GM18507 (cell line): ENCODE data around the gene MAP10.

Experiments used
- DNase-seq: peaks from one replicate; pipeline ENCODE4 v3.0.0; 2011; ENCODE audit warnings: low read depth; ENCODE audit not compliant: insufficient read length; ENCODE audit errors: extremely low spot score
- FAIRE-seq: peaks from 2 replicates; lab custom pipeline; 2011; peaks lifted over from hg19 to GRCh38; lab: Jason Lieb, UNC

Gene MAP10

DNA sequence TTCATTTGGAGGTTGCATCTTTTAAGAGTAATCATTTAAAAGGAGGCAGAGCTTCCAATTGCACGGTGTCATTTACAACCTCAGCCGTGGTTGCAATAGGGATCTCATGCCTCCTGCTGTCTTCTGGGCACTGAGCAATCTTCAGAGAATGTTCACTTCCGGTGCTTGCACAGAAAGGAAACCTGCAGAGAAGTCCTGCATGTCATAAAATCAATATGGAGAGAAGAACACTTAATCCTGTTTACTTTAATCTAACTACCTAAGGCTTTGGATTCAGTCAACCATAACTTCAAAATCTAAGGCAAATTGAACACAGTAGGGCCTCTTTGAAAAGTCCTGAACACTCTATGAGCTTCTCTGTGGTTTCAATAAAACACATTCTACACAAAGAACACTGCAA, 11.3 kb upstream of the MAP10 start:
- FAIRE-seq = no peak
- DNase-seq = no peak

DNA sequence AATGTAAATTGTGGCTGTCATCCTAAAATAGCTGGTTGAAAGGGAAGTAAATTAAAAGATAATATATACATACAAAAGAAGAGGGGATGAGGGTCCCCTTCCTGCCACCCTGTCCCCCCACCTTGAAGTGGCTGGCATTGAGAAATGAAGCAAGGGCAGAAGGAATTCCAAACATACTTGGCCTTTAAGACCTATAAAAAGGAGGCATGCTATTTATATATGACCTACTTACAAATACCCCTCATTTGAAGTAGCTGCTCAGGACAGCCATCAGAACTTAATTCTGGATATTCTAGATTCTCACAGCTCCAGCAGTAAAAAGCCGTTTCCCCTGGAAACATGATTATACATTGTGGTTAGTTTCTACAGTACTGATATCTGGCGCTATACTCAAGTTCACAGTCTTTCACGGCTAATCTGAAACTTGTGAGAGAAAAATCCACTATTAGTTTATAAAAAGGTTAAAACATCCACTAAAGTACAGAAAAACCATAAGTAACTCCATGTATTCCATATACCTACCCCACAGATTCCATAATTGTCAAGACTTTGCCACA, 9.6 kb upstream of the MAP10 start:
- FAIRE-seq = no peak
- DNase-seq = no peak

DNA sequence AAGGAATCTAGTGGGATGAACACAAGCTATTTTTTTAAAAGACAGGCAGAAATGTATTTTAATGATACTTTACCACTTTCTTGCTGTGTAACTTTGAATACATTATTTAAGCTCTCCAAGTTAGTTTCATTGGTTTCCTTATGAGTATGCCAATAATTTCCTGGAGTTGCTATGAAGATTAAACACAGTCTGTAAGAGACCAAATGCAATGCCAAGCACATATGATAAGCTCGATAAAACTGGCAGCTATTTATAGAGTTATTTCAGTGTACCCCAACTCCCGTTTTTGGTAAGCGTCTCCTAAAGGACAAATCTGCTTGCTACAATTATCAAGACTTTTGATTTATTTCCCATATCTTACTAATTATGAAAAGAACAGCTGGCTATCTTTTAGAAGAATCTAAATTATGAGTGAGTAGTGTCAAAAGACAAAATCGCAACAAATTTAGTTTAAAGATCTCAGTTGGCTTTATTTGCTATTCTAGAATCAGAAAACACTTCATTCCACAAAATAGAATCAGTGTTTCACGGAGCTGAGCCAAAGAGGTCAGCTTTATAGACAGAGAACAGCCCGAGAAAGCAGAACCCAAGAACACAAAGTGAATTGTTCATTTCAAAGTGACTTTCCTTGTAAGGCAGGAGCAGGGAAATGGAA, 7.2 kb upstream of the MAP10 start:
- FAIRE-seq = no peak
- DNase-seq = no peak

- no peak for FAIRE-seq
- no peak for DNase-seq
Observed at GRCh38 chr1:232798920-232799319, 6.3 kb upstream of the MAP10 start.

GRCh38 chr1:232806186-232806510, 932 bp downstream of the MAP10 start:
- FAIRE-seq (no peak), DNase-seq (no peak)

DNA sequence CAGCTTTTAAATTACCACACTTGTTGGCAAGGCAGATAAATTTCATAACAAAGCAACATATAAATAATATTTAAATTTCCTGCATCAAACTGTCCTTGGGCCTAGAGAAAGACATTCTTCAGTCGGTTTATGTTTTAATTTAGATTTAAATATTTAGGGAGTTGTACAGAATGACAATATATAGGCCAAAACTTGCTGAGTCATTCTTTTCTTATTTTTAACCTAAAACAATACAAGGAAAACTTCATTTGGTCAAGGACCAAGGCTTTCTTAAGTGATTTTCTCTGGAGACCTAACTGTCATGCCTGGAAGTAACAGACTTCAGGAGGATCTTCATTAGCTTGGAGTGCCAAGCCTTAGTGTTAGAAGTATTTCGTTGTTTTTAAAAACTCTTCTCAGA, 5.6 kb downstream of the MAP10 start:
- DNase-seq (no peak), FAIRE-seq (no peak)

DNA sequence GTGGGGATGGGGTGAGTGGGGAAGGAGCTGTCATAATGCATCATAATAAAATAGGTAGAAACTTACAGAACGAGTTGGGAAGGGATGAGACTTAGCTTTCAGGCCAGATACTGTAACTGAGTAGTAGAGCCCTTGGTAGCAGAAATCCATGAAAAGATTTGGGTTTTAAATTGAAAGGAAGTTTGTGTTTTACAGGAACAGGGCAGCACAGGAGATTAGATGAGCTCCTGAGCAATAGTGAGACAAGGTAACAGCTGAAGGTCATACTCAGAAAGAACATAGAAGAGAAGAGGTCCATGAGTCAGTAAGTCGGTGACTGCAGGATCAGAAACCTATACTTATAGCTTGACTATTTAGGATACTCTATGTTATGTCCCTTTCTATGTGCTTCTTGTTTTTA, 7.3 kb downstream of the MAP10 start:
- no peak for FAIRE-seq
- no peak for DNase-seq

GRCh38 chr1:232813097-232813496, 7.9 kb downstream of the MAP10 start:
- DNase-seq (no peak), FAIRE-seq (no peak)

DNA sequence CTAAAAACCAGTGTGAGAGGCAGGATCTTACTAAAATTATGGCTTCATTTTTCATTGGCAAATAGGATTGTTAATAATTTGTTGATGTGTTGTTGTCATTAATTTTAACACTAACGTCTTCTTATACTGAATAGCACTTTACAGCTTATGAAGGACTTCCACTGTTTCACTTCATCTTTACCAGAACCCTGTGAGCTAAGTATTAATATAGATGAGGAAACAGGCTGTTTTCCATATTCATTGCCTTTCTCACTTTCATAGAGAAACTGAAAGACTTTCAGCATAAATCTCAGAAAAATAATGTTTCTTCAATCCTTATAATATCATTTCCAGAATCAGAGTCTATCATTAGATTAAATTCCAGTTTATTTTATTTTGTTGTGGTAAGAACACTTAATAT, 8.5 kb downstream of the MAP10 start:
- FAIRE-seq = no peak
- no peak for DNase-seq

DNA sequence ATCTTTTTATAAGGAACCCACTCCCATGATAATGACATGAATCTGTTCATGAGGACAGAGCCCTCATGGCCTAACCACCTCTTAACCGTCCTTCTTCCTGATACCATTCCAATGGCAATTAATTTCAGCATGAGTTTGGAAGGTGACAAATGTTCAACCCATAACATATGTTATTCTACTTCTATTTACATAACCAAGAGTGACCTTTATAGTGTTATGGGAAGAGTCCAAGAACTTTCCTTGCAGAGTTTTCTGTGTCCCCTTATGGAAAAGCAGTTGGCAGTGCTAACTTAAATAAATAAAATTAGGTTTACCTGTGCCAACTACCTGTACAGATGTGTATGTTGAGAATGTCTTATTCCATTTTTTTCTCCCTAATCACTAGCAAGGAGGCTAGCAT, 11.1 kb downstream of the MAP10 start:
- FAIRE-seq (no peak), DNase-seq (no peak)

DNA sequence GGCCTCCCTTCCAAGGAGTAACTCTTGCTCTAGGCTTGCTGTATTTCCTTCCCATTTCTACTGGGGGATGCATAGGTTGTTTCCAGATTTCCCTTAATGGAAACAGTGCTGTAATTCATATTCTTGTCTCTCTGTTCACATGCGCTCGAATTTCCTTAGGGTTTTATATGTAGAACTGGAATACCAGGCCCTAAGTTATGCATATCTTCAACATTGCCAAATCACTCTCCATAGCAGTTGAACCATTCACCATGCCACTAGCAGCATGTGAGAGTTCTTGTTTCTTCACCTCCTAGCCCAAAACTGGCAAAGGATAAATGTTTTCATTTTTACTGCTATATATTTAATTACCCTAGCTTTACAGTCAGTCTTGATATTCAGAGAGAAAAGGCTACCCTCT, 12.8 kb downstream of the MAP10 start:
- FAIRE-seq = no peak
- DNase-seq = no peak

- DNase-seq (no peak), FAIRE-seq (no peak)
Observed at GRCh38 chr1:232820431-232820830, 15.2 kb downstream of the MAP10 start.

GRCh38 chr1:232822530-232822929, 17.3 kb downstream of the MAP10 start:
- no peak for DNase-seq
- no peak for FAIRE-seq

DNA sequence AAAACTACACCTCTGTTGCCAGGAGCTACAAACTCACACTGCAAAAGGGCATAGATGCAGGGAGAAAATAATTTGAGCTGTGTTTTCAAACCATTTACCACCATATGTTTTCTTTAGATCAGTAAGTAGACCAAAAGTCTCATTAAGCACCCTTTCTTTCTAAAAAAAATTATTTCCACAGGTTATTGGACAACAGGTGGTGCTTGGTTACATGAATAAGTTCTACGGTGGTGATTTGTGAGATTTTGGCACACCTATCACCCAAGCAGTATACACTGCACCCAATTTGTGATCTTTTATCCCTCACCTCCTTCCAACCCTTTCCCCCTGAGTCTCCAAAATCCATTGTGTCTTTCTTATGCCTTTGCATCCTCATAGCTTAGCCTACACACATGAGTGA, 21.1 kb downstream of the MAP10 start:
- DNase-seq (no peak), FAIRE-seq (no peak)

DNA sequence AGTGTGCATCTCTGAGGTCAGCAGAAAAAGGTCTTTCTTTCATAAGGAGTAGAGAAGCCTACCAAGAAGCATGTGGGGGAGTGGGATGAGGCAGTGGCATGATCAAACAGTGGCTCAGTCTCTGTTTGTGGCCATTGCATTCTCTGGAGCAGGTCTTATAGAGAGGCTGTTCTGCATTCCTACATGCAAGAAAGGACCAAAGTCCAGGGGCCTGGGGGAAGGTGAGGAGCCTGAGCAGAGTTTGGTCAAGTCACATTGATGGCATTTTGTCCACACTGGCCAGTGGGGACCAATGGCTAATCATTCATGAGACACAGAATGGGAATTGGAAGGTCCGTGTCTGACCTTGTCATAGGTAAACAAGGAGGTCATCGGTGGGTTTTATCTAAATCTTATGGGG, 25.4 kb downstream of the MAP10 start:
- DNase-seq (no peak), FAIRE-seq (no peak)

DNA sequence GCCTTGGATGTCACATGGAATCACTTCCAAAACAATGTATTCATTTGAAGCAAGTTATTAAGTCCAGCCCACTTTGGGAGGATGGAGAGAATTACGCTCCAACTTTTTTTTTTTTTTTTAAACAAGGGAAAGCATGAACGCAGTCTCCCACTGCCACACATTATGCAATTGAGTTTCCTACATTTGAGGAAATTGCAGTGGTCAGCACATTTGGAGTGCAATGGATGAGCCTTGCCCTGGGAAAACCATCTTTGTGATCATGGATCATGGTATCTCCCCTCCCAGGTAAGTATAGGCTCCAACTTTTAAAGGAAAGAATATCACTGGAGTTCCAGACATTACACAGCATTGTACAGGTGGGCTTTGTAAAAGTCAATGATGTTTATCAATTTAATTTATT, 26.7 kb downstream of the MAP10 start:
- no peak for FAIRE-seq
- no peak for DNase-seq

GRCh38 chr1:232834066-232834465, 28.9 kb downstream of the MAP10 start:
- FAIRE-seq = no peak
- no peak for DNase-seq

DNA sequence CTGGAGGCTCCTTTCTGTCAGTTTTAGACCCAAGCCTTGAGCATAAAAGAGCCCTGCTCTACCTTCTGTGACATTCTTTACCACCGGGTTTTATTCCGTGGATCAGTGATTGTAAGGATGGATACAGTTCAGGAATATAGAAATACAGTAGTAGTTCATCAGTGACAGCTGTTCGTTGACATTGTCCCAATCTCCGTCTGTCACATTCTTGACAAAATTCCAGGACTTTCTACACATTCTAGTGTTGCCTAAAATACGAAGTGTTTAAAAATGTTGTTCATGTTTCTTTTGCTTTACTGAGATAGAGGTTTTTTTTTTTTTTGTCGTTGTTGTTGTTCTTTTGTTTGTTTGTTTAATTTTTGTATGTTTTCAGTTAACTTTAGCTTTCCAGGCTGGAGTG, 29.9 kb downstream of the MAP10 start:
- DNase-seq = no peak
- FAIRE-seq = no peak

- DNase-seq = no peak
- FAIRE-seq = no peak
Observed at GRCh38 chr1:232837087-232837486, 31.9 kb downstream of the MAP10 start.

- no peak for FAIRE-seq
- DNase-seq = no peak
Observed at GRCh38 chr1:232841823-232842565, 36.8 kb downstream of the MAP10 start.

- DNase-seq (no peak), FAIRE-seq (no peak)
Observed at GRCh38 chr1:232844791-232845190, 39.6 kb downstream of the MAP10 start.
